Measurements from ENCODE around the gene ZNF521. TPM values are rescaled to one million over a fixed set of nuclear protein-coding genes. Genes with fewer than 3 reads are reported as not detected.

Gene ZNF521
- total and polyA plus RNA-seq, 2 of the 13 experiments (the other 11 are each of a cell fraction or from before 2014, with no cell fraction given) = 0.02 TPM; not detected in 1

- TF ChIP-seq ZNF710 (CRISPR knock-in tag; IDR thresholded peaks at IDR 0.05; ENCODE audit: borderline replicate concordance) = no peak
- TF ChIP-seq ZNF160 (CRISPR knock-in tag; IDR thresholded peaks at IDR 0.05) = no peak
- no peak for TF ChIP-seq BCL6 (CRISPR knock-in tag; IDR thresholded peaks at IDR 0.05)
- TF ChIP-seq MATR3 (CRISPR knock-in tag; IDR thresholded peaks at IDR 0.05) = no peak
- TF ChIP-seq ZNF816 (CRISPR knock-in tag; IDR thresholded peaks at IDR 0.05; ENCODE audit: borderline replicate concordance) = no peak
These were observed 185.9 kb downstream of the ZNF521 start (continued) for GRCh38 chr18:25166113-25166512.

DNA sequence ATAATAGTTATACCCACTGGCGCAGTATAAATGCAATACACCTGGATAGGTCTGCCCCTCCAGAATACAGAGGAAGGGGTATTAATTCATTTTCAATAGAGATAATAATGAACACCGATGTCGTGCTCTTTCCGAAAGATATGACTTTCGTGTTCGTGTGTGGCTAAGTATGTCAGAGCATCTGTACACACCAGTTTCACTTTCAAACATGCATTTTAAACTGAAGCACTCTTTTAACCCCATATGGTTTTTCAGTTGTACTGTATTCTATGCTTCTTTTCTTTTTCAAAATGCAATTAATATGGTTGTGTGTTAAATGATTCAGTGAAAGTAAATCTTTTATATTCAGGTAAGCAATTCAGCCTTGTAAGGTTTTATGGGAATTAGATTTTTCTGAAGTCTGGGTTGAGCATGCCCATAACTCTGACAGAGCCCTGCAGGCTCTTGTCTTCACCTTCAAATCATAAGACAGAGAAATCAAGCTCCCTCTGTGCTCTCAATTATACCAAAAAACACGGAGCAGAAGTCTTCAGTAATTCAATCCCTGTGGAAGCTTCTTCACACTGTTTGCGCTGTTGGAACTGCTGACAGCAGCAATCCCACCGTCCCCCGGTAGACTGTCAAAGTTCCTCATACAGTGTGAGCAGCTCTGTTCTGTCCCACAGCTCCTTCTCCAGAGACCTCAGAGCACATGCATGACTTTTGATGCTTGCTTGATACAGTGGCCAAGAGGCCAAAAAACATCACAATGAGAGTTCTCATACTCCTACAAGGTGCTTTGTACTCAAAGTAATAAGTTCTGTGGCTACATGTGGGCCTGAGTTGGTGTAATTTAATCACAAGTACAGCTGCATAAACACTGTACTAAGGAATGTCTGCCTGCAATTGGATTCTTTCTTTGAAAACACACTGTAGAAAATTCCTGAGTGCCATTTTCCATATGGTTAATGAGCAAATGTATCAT lies 186.8 kb downstream of the ZNF521 start:
- FAIRE-seq (no peak), DNase-seq (ENCODE audit: low spot score) (peak; percentile 2), ATAC-seq (peak; percentile 79)
- Histone ChIP-seq H3K79me2 (ENCODE audit: insufficient read depth, low read length) (no peaks in the 10 kb centered on the region), H3K4me1 (ENCODE audit: insufficient read depth, low read length) (no peaks in the 10 kb centered on the region), H4K20me1 (ENCODE audit: insufficient read depth, low read length) (no peaks in the 10 kb centered on the region), H3K4me3 (replicated peaks in 1 of 3; ENCODE audit: insufficient read depth in 1 of 3, low read depth in 2 of 3, low read length in 3 of 3) (no peak overlapping the region), H3K27ac (ENCODE audit: extremely low read length, insufficient read depth, low read length) (no peak overlapping the region), H2AFZ (ENCODE audit: low read length) (no peak overlapping the region), H3K36me3 (replicated peaks in 1 of 2; ENCODE audit: control insufficient read depth in 1 of 2, insufficient read depth in 2 of 2, low read length in 2 of 2) (no peaks in the 10 kb centered on the region), H3K9me3 (ENCODE audit: low read length) (no peaks in the 10 kb centered on the region), H3K27me3 (ENCODE audit: control insufficient read depth in 1 of 2, insufficient read depth in 2 of 2, low read length in 2 of 2) (no peaks in the 10 kb centered on the region), H3K9ac (ENCODE audit: insufficient read depth, low read depth, low read length) (no peak overlapping the region), H3K4me2 (ENCODE audit: low read depth, low read length) (no peak overlapping the region)
- intact Hi-C loops (cut with micrococcal nuclease; ENCODE audit: unreplicated experiment) = loop anchor here (10.0 kb wide), 1 partner anchor 80 kb away; no protein-coding TSS in a partner anchor
- no TSS peak for BruUV-seq (replicated peaks)
- POLR2A ChIA-PET = no interaction called here
- CTCF ChIA-PET (ENCODE audit: low intra/inter-chr PET ratio, low total read pairs) = no interaction called here
- 16% methylated on average over 10 of the region's 10 CpGs for WGBS (ENCODE audit: low lambda C conversion rate)
- in situ Hi-C loops (cut with HindIII; ENCODE audit: extremely low pct_ligation_motif_present, low pct_unique_long_range_greater_than_20kb) = no loop called here
- TF ChIP-seq MLLT10 (CRISPR knock-in tag; IDR thresholded peaks at IDR 0.05) (no peak), RNF2 (conservative IDR thresholded peaks at IDR 0.05; ENCODE audit: low read depth) (no peak), RBAK (CRISPR knock-in tag; IDR thresholded peaks at IDR 0.05) (no peak), HDAC1 (CRISPR knock-in tag; IDR thresholded peaks at IDR 0.05) (no peak), FOXK1 (CRISPR knock-in tag; IDR thresholded peaks at IDR 0.05; ENCODE audit: borderline replicate concordance, low read depth) (no peak), MAFK (conservative IDR thresholded peaks at IDR 0.05 in 1 of 2, IDR thresholded peaks at IDR 0.05 in 1 of 2; ENCODE audit: low read length in 2 of 2) (peak; percentile 50 to 52), STAT6 (CRISPR knock-in tag; IDR thresholded peaks at IDR 0.05; ENCODE audit: borderline replicate concordance) (no peak), NFE2 (CRISPR knock-in tag; IDR thresholded peaks at IDR 0.05) (no peak), ETV5 (CRISPR knock-in tag; IDR thresholded peaks at IDR 0.05; ENCODE audit: borderline replicate concordance) (no peak), NONO (IDR thresholded peaks at IDR 0.05) (no peak), NONO (CRISPR knock-in tag; conservative IDR thresholded peaks at IDR 0.05) (no peak), PHF8 (CRISPR knock-in tag; IDR thresholded peaks at IDR 0.05) (no peak), MAFF (IDR thresholded peaks at IDR 0.05; ENCODE audit: low read depth, low read length) (0 out of 2 replicates have a peak, but pooled peaks have one; percentile 14), MATR3 (CRISPR knock-in tag; IDR thresholded peaks at IDR 0.05) (no peak), ZC3H13 (CRISPR knock-in tag; IDR thresholded peaks at IDR 0.05) (no peak), KAT2B (IDR thresholded peaks at IDR 0.05; ENCODE audit: borderline replicate concordance, low read depth, low read length) (no peak)
